SIG-M5 treated with dmso at 0.1 percent for 504 hours (cell line): ENCODE measurements around the gene CMPK2.

Experiments
- DNase-seq: peaks from one replicate; lab custom pipeline; 2025; ENCODE audit not compliant: unreplicated experiment; lab: John Stamatoyannopoulos, UW

The CMPK2 gene

GRCh38 chr2:6813573-6813972, 52.1 kb downstream of the CMPK2 start:
- no peak for DNase-seq

DNA sequence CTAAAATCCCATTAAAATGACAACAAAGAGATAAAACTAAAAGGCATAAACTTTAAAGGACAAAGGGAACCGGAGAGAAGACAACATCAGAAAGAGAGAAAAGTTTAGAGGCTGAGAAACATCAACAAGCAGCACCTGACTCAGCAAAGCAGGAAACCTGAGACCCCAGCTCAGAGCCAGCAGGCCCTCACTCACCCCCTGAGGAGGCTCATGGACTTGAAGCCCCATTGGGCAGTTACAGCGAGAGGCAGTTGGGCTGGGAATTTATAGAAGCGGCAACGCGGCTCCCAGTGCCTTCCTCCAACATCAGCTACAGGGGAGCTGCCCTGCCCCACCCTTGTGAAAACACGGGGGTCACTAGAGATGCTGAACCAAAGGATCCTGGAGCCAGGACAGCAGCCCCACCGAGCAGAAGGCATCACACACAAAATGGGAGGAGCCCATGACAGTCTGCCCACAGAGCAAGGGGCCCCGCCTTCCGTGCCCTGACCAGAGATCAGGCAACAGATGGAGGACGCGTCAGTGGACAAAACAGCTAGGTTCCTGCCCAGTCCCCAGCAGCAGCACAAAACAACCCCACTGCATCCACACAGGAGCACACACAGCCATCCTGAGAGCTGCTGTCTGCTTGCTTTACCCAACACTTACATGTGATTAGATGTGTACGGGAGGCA, 52.7 kb downstream of the CMPK2 start:
- DNase-seq: no peak

DNA sequence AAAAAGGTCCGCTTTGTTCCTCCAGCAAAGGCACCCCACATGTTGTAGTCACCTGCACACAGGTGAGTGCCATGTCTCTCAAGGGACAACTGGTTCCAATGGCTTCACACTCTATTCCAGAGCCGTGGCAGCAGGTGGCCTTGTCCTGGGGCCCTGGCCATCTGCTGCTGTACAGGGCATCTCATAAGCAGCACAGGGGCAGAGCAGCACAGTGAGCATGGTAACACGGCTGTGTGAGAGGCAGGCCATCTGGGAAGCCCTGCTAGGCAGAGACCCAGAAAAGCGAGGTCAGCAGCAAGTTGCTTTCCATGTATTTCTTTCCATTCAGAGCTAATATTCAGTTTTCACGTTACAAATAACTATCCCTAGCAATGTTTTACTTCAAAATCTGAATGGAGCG, 54.7 kb downstream of the CMPK2 start:
- no peak for DNase-seq

DNA sequence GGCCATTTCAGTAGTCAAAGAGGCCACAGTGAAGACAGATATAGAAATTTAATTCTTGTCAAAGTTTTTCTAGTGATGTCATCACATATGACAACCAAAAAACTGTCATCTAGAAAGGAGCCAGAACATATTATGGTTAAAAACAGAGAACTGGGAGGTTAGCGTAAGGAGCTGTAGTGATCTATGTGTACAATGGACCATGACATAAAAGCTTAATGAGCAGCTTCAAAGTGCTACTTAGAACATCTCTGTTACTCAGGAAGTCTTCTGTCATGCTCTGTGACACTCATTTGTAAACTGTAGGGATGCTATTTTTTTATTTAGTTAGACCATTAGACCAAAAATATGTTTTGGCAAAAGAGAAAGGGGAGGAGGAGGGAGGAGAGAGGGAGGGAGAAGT, 57.3 kb downstream of the CMPK2 start:
- no peak for DNase-seq

- no peak for DNase-seq
Measured at GRCh38 chr2:6806604-6807003, 59.1 kb downstream of the CMPK2 start.

DNA sequence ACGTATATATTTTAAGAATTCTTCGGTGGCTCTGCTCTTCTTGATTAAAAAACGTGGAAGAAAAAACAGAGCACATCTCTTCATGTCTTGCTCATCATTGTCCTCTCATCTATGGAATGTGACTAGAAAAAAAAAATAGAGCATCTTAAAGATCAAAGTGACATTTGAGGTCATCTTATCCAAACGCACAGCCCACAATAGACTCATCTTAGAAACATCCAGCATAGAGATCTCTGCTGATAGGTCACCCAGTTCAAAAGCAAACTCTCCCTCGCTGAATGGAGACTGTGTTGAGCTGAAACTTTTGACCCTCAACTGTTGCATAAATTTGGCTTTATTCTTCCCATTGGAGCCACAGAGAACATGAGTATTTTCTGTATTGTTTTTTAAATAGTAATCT, 65.2 kb downstream of the CMPK2 start:
- no peak for DNase-seq
